Right lobe of liver (tissue), 6 donors: ENCODE data around the gene CCDC174. TPM values are rescaled to one million over a fixed set of nuclear protein-coding genes. Genes with fewer than 3 reads are reported as not detected.

ENCODE experiments used
- ATAC-seq, 4 donors: fragments of 200-7000 bp; cut with Tn5 transposase; one replicate each; pipeline ENCODE4 v1.9.1; 2020; ENCODE audit warnings: mild to moderate bottlenecking in 4 of 4, moderate library complexity in 4 of 4
- DNase-seq, 3 donors: peaks; one replicate each; pipeline ENCODE4 v3.0.0-alpha.2; 2020
- H3K27ac ChIP-seq, 3 donors: fragments of 200-600 bp; one replicate each; pipeline ENCODE4 v1.8.0; 2022
- H3K27me3 ChIP-seq, 2 donors: fragments of 200-600 bp; one replicate each; pipeline ENCODE4 v1.8.0; 2022
- H3K36me3 ChIP-seq, 4 donors: fragments of 200-600 bp; sonication (generic) in 1 of 4; one replicate each; pipeline versions ENCODE4 v1.5.1 to v1.8.0; 2017 to 2022; ENCODE audit warnings: control low read depth in 1 of 4
- H3K4me1 ChIP-seq, 4 donors: fragments of 200-600 bp; sonication (generic) in 1 of 4; one replicate each; pipeline versions ENCODE4 v1.5.1 to v1.8.0; 2017 to 2022; ENCODE audit warnings: control low read depth in 1 of 4
- H3K4me3 ChIP-seq, 3 donors: fragments of 200-600 bp; one replicate each; pipeline ENCODE4 v1.8.0; 2022
- H3K9me3 ChIP-seq, 4 donors: fragments of 200-600 bp; sonication (generic) in 1 of 4; one replicate each; pipeline versions ENCODE4 v1.5.1 to v1.8.0; 2017 to 2022; ENCODE audit warnings: control low read depth in 1 of 4
- CTCF ChIP-seq, 4 donors: fragments of 200-600 bp in 3 of 4; fragments of 450-650 bp in 1 of 4; IDR thresholded peaks; one replicate each; pipeline versions ENCODE4 v1.5.1 to v1.8.0; 2016 to 2022; ENCODE audit warnings: antibody characterized with exemption in 4 of 4, mild to moderate bottlenecking in 2 of 4
- POLR2A ChIP-seq: fragments of 450-650 bp; IDR thresholded peaks from one replicate; pipeline ENCODE4 v1.6.1; 2017; ENCODE audit warnings: antibody characterized with exemption, mild to moderate bottlenecking
- WGBS: methylation state at CpG from one replicate; pipeline ENCODE4 v1.1.6; 2018; ENCODE audit warnings: low coverage, low lambda C conversion rate; ENCODE audit not compliant: insufficient coverage; ENCODE audit errors: missing lambda C conversion rate; 5-methylcytosine and 5-hydroxymethylcytosine counted together
- intact Hi-C, 2 donors: fragments of 100-400 bp; cut with DNase I; formaldehyde crosslinking; loops; one replicate each; pipeline versions ENCODE4 v1.11.2 to v1.14.1; 2022
- total RNA-seq, 6 experiments: library from RNA; depleted of rRNA in 2 of 6; stranded (reverse); fragments of >200 nt in 2 of 6; fragmentation: NEBNext Ultra II Directional in 3 of 6; extraction: Animal tissue kit (Norgen Biotek cat#: 25700) in 3 of 6; gene quantifications; one replicate each; pipeline versions ENCODE4 v1.1.0 to v1.2.4, GENCODE V29; 2016 to 2023
- donor health status: DM: no; HTN: yes; CAD: no.
- donor health status: DM: no; HTN: no; CAD: no.
- donor health status: DM: no; HTN: no; CAD: no.
- donor health status: DM: no; HTN: yes; CAD: no.
- donor health status: DM: no; HTN: yes; CAD: no.

The CCDC174 gene
- total RNA-seq, 6 experiments from 2014 or later = 7.5 to 11.7 (median 10.6) TPM

GRCh38 chr3:14680115-14680514 is 28.6 kb downstream of the CCDC174 start:
- 94% methylated on average over 1 of the region's 1 CpG for WGBS
- no peaks in the 10 kb centered on the region for H3K27me3 ChIP-seq
- no peaks in the 10 kb centered on the region for H3K36me3 ChIP-seq
- H3K4me3 ChIP-seq = no peak overlapping the region
- intact Hi-C loops = no loop called here
- DNase-seq (no peak), ATAC-seq (no peak)
- TF ChIP-seq POLR2A = no peak
- TF ChIP-seq CTCF (IDR thresholded peaks at IDR 0.05) = no peak
- H3K4me1 ChIP-seq = peaks cover 0 to 10% (median 3%) of the 10 kb centered on the region in 4 donors
- H3K27ac ChIP-seq = no peak overlapping the region
- no peaks in the 10 kb centered on the region for H3K9me3 ChIP-seq

DNA sequence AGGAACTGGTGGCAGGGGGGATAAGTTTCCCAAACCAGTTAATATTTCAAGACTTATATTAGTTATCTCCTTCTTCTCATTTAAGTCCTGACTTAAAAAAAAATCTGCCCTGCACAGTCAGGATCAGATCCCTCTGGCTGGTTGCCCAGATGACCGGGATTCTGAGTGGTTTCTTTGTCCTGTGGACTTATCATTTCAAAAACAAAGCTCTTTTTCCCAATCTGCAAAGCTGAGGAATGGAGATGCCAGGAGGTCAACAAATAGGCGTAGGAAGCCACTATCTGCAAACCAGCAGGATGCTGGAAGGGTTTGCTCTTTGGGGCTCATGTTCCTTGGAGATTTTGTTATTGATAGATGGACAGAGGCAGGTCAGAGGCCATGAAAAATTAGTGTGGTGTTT is 29.2 kb downstream of the CCDC174 start:
- Histone ChIP-seq H3K9me3 (no peaks in the 10 kb centered on the region), H3K27ac (no peak overlapping the region), H3K27me3 (no peaks in the 10 kb centered on the region), H3K4me1 (peaks cover 0 to 10% (median 3%) of the 10 kb centered on the region in 4 donors), H3K4me3 (no peak overlapping the region), H3K36me3 (no peaks in the 10 kb centered on the region)
- 36% methylated on average over 2 of the region's 2 CpGs for whole genome bisulfite sequencing
- intact Hi-C loops = no loop called here
- DNase-seq = peak in 2 of 3 donors; percentile 52 to 64
- peak; percentile 33 to 52 (median 38) for ATAC-seq
- no peak for TF ChIP-seq POLR2A
- TF ChIP-seq CTCF (IDR thresholded peaks at IDR 0.05) = no peak

- H3K27ac ChIP-seq = no peak overlapping the region
- intact Hi-C loops = no loop called here
- DNase-seq (no peak), ATAC-seq (no peak)
- WGBS = 100% methylated on average over 1 of the region's 4 CpGs
- no peaks in the 10 kb centered on the region for H3K27me3 ChIP-seq
- H3K9me3 ChIP-seq = no peaks in the 10 kb centered on the region
- no peak for TF ChIP-seq POLR2A
- TF ChIP-seq CTCF (IDR thresholded peaks at IDR 0.05) = no peak
- H3K4me1 ChIP-seq = no peaks in the 10 kb centered on the region
- H3K36me3 ChIP-seq = no peaks in the 10 kb centered on the region
- H3K4me3 ChIP-seq = no peak overlapping the region
Observed at GRCh38 chr3:14684447-14684846, 32.9 kb downstream of the CCDC174 start.

- ATAC-seq (no peak), DNase-seq (no peak)
- no peaks in the 10 kb centered on the region for H3K27me3 ChIP-seq
- TF ChIP-seq CTCF (IDR thresholded peaks at IDR 0.05) (no peak), POLR2A (no peak)
- H3K9me3 ChIP-seq = no peaks in the 10 kb centered on the region
- no peak overlapping the region for H3K27ac ChIP-seq
- H3K4me1 ChIP-seq = no peaks in the 10 kb centered on the region
- intact Hi-C loops = no loop called here
- no peaks in the 10 kb centered on the region for H3K36me3 ChIP-seq
- 42% methylated on average over 4 of the region's 4 CpGs for WGBS
- H3K4me3 ChIP-seq = no peak overlapping the region
Observed at GRCh38 chr3:14685179-14685578, 33.6 kb downstream of the CCDC174 start.

- intact Hi-C loops = no loop called here
- no peak for DNase-seq
- no peak overlapping the region for H3K4me3 ChIP-seq
- 83% methylated on average over 1 of the region's 3 CpGs for WGBS
- TF ChIP-seq POLR2A (no peak), CTCF (IDR thresholded peaks at IDR 0.05) (no peak)
- ATAC-seq = no peak
- H3K27me3 ChIP-seq = no peaks in the 10 kb centered on the region
- no peaks in the 10 kb centered on the region for H3K36me3 ChIP-seq
- no peaks in the 10 kb centered on the region for H3K9me3 ChIP-seq
- H3K27ac ChIP-seq = no peak overlapping the region
- H3K4me1 ChIP-seq = no peaks in the 10 kb centered on the region
Observed at GRCh38 chr3:14687360-14687759, 35.8 kb downstream of the CCDC174 start.
